ENCODE data around the gene AUTS2. TPM values are rescaled to one million over a fixed set of nuclear protein-coding genes. Genes with fewer than 3 reads are reported as not detected.

AUTS2 gene
- total RNA-seq, 1 donor from 2014 or later: 119 TPM

- no peak for DNase-seq (ENCODE audit: low spot score)
These were observed 249.8 kb downstream of the AUTS2 start for GRCh38 chr7:69847921-69848612.

- no peak for DNase-seq (ENCODE audit: low spot score)
These were observed 251.0 kb downstream of the AUTS2 start for GRCh38 chr7:69849268-69849667.

- DNase-seq (ENCODE audit: low spot score): no peak
These were observed 258.7 kb downstream of the AUTS2 start for GRCh38 chr7:69857014-69857413.

GRCh38 chr7:69858471-69858870 is 260.2 kb downstream of the AUTS2 start:
- DNase-seq (ENCODE audit: low spot score): no peak

- no peak for DNase-seq (ENCODE audit: low spot score)
These were observed 261.1 kb downstream of the AUTS2 start for GRCh38 chr7:69859342-69859741.

GRCh38 chr7:69860486-69860885 is 262.2 kb downstream of the AUTS2 start:
- no peak for DNase-seq (ENCODE audit: low spot score)

- no peak for DNase-seq (ENCODE audit: low spot score)
These were observed 262.8 kb downstream of the AUTS2 start for GRCh38 chr7:69860941-69861622.

GRCh38 chr7:69862413-69863064 is 264.3 kb downstream of the AUTS2 start:
- no peak for DNase-seq (ENCODE audit: low spot score)

- no peak for DNase-seq (ENCODE audit: low spot score)
These were observed 266.0 kb downstream of the AUTS2 start for GRCh38 chr7:69864274-69864673.

GRCh38 chr7:69864822-69865221 is 266.5 kb downstream of the AUTS2 start:
- DNase-seq (ENCODE audit: low spot score): no peak

GRCh38 chr7:69868921-69869320 is 270.6 kb downstream of the AUTS2 start:
- DNase-seq (ENCODE audit: low spot score): no peak

- no peak for DNase-seq (ENCODE audit: low spot score)
These were observed 273.1 kb downstream of the AUTS2 start for GRCh38 chr7:69871213-69871885.

GRCh38 chr7:69871886-69872569 is 273.8 kb downstream of the AUTS2 start:
- no peak for DNase-seq (ENCODE audit: low spot score)

GRCh38 chr7:69873512-69873911 is 275.2 kb downstream of the AUTS2 start:
- no peak for DNase-seq (ENCODE audit: low spot score)

GRCh38 chr7:69878015-69878414 is 279.7 kb downstream of the AUTS2 start:
- DNase-seq (ENCODE audit: low spot score): no peak

GRCh38 chr7:69878591-69878990 is 280.3 kb downstream of the AUTS2 start:
- no peak for DNase-seq (ENCODE audit: low spot score)

GRCh38 chr7:69879989-69880388 is 281.7 kb downstream of the AUTS2 start:
- DNase-seq (ENCODE audit: low spot score): no peak

- no peak for DNase-seq (ENCODE audit: low spot score)
These were observed 282.6 kb downstream of the AUTS2 start for GRCh38 chr7:69880840-69881239.

- DNase-seq (ENCODE audit: low spot score): no peak
These were observed 284.0 kb downstream of the AUTS2 start for GRCh38 chr7:69882269-69882668.

- no peak for DNase-seq (ENCODE audit: low spot score)
These were observed 285.2 kb downstream of the AUTS2 start for GRCh38 chr7:69883399-69883891.

GRCh38 chr7:69885431-69885830 is 287.2 kb downstream of the AUTS2 start:
- DNase-seq (ENCODE audit: low spot score): no peak
